NCI-H2196 (cell line): Measurements from ENCODE around the gene TMEM38B.
"Not testable (repeated sequence)": the region's sequence is repeated elsewhere in the genome, so short reads cannot be mapped to it uniquely, and the experiment has no call there.

Experiments
- DNase-seq: peaks from one replicate; lab custom pipeline; 2025; ENCODE audit not compliant: unreplicated experiment; lab: John Stamatoyannopoulos, UW

TMEM38B gene

GRCh38 chr9:105681313-105681712 lies 13.0 kb upstream of the TMEM38B start:
- DNase-seq: no peak

GRCh38 chr9:105681724-105682123 lies 12.6 kb upstream of the TMEM38B start:
- DNase-seq: no peak

GRCh38 chr9:105683688-105684275 lies 10.6 kb upstream of the TMEM38B start:
- DNase-seq: no peak

GRCh38 chr9:105686936-105687335 lies 7.4 kb upstream of the TMEM38B start:
- no peak for DNase-seq

GRCh38 chr9:105690742-105691141 lies 3.6 kb upstream of the TMEM38B start:
- DNase-seq: no peak

GRCh38 chr9:105693435-105694189 lies 729 bp upstream of the TMEM38B start:
- peak; percentile 15 for DNase-seq

GRCh38 chr9:105694848-105695581 lies 674 bp downstream of the TMEM38B start:
- peak; percentile 41 for DNase-seq

- no peak for DNase-seq
Observed at GRCh38 chr9:105696219-105696793, 2.0 kb downstream of the TMEM38B start.

GRCh38 chr9:105697871-105698270 lies 3.5 kb downstream of the TMEM38B start:
- DNase-seq: no peak

GRCh38 chr9:105698348-105698870 lies 4.1 kb downstream of the TMEM38B start:
- DNase-seq: no peak

- no peak for DNase-seq
Observed at GRCh38 chr9:105700668-105701067, 6.3 kb downstream of the TMEM38B start.

- DNase-seq: no peak
Observed at GRCh38 chr9:105701145-105701544, 6.8 kb downstream of the TMEM38B start.

GRCh38 chr9:105702207-105702606 lies 7.9 kb downstream of the TMEM38B start:
- no peak for DNase-seq

- not testable (repeated sequence) for DNase-seq
Observed at GRCh38 chr9:105703638-105704037, 9.3 kb downstream of the TMEM38B start.

- DNase-seq: no peak
Observed at GRCh38 chr9:105706156-105706555, 11.8 kb downstream of the TMEM38B start.

GRCh38 chr9:105708405-105708804 lies 14.1 kb downstream of the TMEM38B start:
- DNase-seq: no peak

GRCh38 chr9:105710638-105711037 lies 16.3 kb downstream of the TMEM38B start:
- DNase-seq: no peak

- no peak for DNase-seq
Observed at GRCh38 chr9:105711867-105712266, 17.5 kb downstream of the TMEM38B start.

GRCh38 chr9:105712297-105712696 lies 18.0 kb downstream of the TMEM38B start:
- DNase-seq: no peak

- DNase-seq: no peak
Observed at GRCh38 chr9:105712773-105713172, 18.4 kb downstream of the TMEM38B start.

- DNase-seq: no peak
Observed at GRCh38 chr9:105713260-105714019, 19.1 kb downstream of the TMEM38B start.
